HEK293 (cell line): ENCODE results near the gene ALOX12B.

Source experiments
- CTCF ChIA-PET: fragments of 350-600 bp; formaldehyde crosslinking; extraction: SDS; loops from one replicate; lab custom pipeline; 2021; ENCODE audit warnings: antibody characterized with exemption; lab: Yijun Ruan, JAX
- POLR2A ChIA-PET: fragments of 300-600 bp; formaldehyde crosslinking; extraction: SDS; loops from one replicate; lab custom pipeline; 2020; ENCODE audit warnings: antibody characterized with exemption, inconsistent platforms; lab: Yijun Ruan, JAX
- H3K27ac ChIP-seq: fragments of 200-500 bp; sonication (Bioruptor generic); 2 replicates; pipeline ENCODE4 v1.5.1; 2014; ENCODE audit warnings: low read depth, low read length, control low read depth, inconsistent platforms; ENCODE audit errors: extremely low read depth
- H3K36me3 ChIP-seq, 2 experiments: fragments of 200-500 bp in 1 of 2; sonication (Bioruptor generic) in 1 of 2; 1 replicate in 1 of 2; 2 replicates in 1 of 2; pipeline ENCODE4 v1.5.1; 2014 to 2017; ENCODE audit warnings: inconsistent platforms in 2 of 2, low read length in 2 of 2; ENCODE audit not compliant: control insufficient read depth in 2 of 2, insufficient read depth in 1 of 2
- H3K4me1 ChIP-seq: fragments of 200-500 bp; sonication (Bioruptor generic); 2 replicates; pipeline ENCODE4 v1.5.1; 2014; ENCODE audit warnings: mild to moderate bottlenecking, low read length, inconsistent platforms; ENCODE audit not compliant: control insufficient read depth, insufficient read depth
- H3K4me3 ChIP-seq: 2 replicates; pipeline ENCODE4 v1.5.1; 2011; ENCODE audit warnings: low read depth, mild to moderate bottlenecking, control low read depth, low read length, moderate library complexity
- H3K9me3 ChIP-seq: fragments of 200-500 bp; sonication (Bioruptor generic); 2 replicates; pipeline ENCODE4 v1.5.1; 2014; ENCODE audit warnings: low read depth, low read length, inconsistent platforms; ENCODE audit not compliant: control insufficient read depth, insufficient read depth
- BCL11A ChIP-seq: fragments of 450-650 bp; formaldehyde crosslinking; IDR thresholded peaks from 2 replicates; pipeline ENCODE4 v1.5.1; 2016; ENCODE audit warnings: low read depth, missing biosample characterization, missing genetic modification characterization
- GFI1B ChIP-seq: fragments of 450-650 bp; formaldehyde crosslinking; IDR thresholded peaks from 2 replicates; pipeline ENCODE4 v1.5.1; 2016; ENCODE audit warnings: missing biosample characterization, missing genetic modification characterization
- GLIS2 ChIP-seq: fragments of 450-650 bp; formaldehyde crosslinking; IDR thresholded peaks from 2 replicates; pipeline ENCODE4 v1.5.1; 2016; ENCODE audit warnings: missing biosample characterization, missing genetic modification characterization
- KLF10 ChIP-seq: fragments of 450-650 bp; IDR thresholded peaks from 2 replicates; pipeline ENCODE4 v1.5.1; 2018; ENCODE audit warnings: missing biosample characterization, mild to moderate bottlenecking, missing genetic modification characterization
- MEIS1 ChIP-seq: sonication (generic); formaldehyde crosslinking; IDR thresholded peaks from 2 replicates; pipeline ENCODE4 v1.8.1; 2022; ENCODE audit warnings: missing genetic modification reagents, mild to moderate bottlenecking, borderline replicate concordance
- MYNN ChIP-seq: fragments of 450-650 bp; formaldehyde crosslinking; IDR thresholded peaks from 2 replicates; pipeline ENCODE4 v1.5.1; 2016; ENCODE audit warnings: missing biosample characterization, missing genetic modification characterization, borderline replicate concordance
- RBAK ChIP-seq: fragments of 450-650 bp; formaldehyde crosslinking; IDR thresholded peaks from 2 replicates; pipeline ENCODE4 v1.5.1; 2016; ENCODE audit warnings: missing biosample characterization, missing genetic modification characterization
- YY2 ChIP-seq: fragments of 450-650 bp; formaldehyde crosslinking; IDR thresholded peaks from 2 replicates; pipeline ENCODE4 v1.5.1; 2016; ENCODE audit warnings: missing biosample characterization, missing genetic modification characterization
- ZEB2 ChIP-seq: fragments of 450-650 bp; formaldehyde crosslinking; IDR thresholded peaks from 2 replicates; pipeline ENCODE4 v1.5.1; 2016; ENCODE audit warnings: missing biosample characterization, missing genetic modification characterization
- ZNF174 ChIP-seq: fragments of 450-650 bp; formaldehyde crosslinking; IDR thresholded peaks from 2 replicates; pipeline ENCODE4 v1.5.0; 2017; ENCODE audit warnings: missing biosample characterization, mild to moderate bottlenecking, missing genetic modification characterization
- ZNF292 ChIP-seq: fragments of 450-650 bp; formaldehyde crosslinking; IDR thresholded peaks from 2 replicates; pipeline ENCODE4 v1.5.1; 2016; ENCODE audit warnings: low read depth, missing biosample characterization, missing genetic modification characterization, borderline replicate concordance
- ZNF335 ChIP-seq: fragments of 450-650 bp; formaldehyde crosslinking; conservative IDR thresholded peaks from 2 replicates; pipeline ENCODE4 v1.5.1; 2016; ENCODE audit warnings: missing biosample characterization, missing genetic modification characterization
- ZNF48 ChIP-seq: fragments of 450-650 bp; formaldehyde crosslinking; IDR thresholded peaks from 2 replicates; pipeline ENCODE4 v1.5.1; 2016; ENCODE audit warnings: missing biosample characterization, missing genetic modification characterization
- ZNF544 ChIP-seq: fragments of 450-650 bp; formaldehyde crosslinking; IDR thresholded peaks from 2 replicates; pipeline ENCODE4 v1.5.0; 2017; ENCODE audit warnings: missing biosample characterization, missing genetic modification characterization
- ZNF560 ChIP-seq: fragments of 450-650 bp; formaldehyde crosslinking; IDR thresholded peaks from 2 replicates; pipeline ENCODE4 v1.5.1; 2017; ENCODE audit warnings: missing biosample characterization, missing genetic modification characterization, borderline replicate concordance
- ZNF624 ChIP-seq: fragments of 450-650 bp; formaldehyde crosslinking; IDR thresholded peaks from 2 replicates; pipeline ENCODE4 v1.5.1; 2017; ENCODE audit warnings: missing biosample characterization, missing genetic modification characterization
- ZNF626 ChIP-seq: fragments of 450-650 bp; sonication (Bioruptor Pico); formaldehyde crosslinking; IDR thresholded peaks from 2 replicates; pipeline ENCODE4 v1.5.1; 2018; ENCODE audit warnings: missing biosample characterization, missing genetic modification characterization, inconsistent platforms
- ZNF707 ChIP-seq: fragments of 450-650 bp; formaldehyde crosslinking; IDR thresholded peaks from 2 replicates; pipeline ENCODE4 v1.5.1; 2016; ENCODE audit warnings: missing biosample characterization, missing genetic modification characterization
- ZNF768 ChIP-seq: fragments of 450-650 bp; formaldehyde crosslinking; IDR thresholded peaks from 2 replicates; pipeline ENCODE4 v1.5.1; 2018; ENCODE audit warnings: missing biosample characterization, mild to moderate bottlenecking, missing genetic modification characterization
- TF ChIP-seq, protein P1 (sequence below): fragments of 450-650 bp; formaldehyde crosslinking; IDR thresholded peaks from 2 replicates; pipeline ENCODE4 v1.5.1; 2017; ENCODE audit warnings: missing biosample characterization, mild to moderate bottlenecking, missing genetic modification characterization, moderate library complexity
- TF ChIP-seq, protein P2 (sequence below): fragments of 450-650 bp; formaldehyde crosslinking; IDR thresholded peaks from 2 replicates; pipeline ENCODE4 v1.5.1; 2017; ENCODE audit warnings: missing biosample characterization, missing genetic modification characterization

The ALOX12B gene

DNA sequence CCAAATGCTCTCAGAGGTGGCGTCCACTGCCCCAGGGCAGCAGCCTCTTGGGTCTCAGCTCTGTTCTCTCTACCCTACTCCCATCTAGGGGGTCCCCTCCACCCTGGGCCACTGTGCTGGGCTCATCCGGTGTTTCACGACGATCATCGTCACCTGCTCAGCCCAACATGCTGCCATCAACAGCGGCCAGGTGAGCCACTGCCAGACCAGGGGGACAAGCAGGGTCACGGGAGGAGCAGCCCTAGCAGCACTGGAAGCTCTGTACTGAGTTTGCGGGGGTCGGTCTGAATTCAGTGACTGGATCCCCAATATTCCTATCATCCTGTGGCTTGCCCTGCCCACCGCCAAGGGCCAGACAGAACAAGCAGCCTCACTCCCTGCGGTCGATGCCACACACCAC, 16.0 kb downstream of the ALOX12B start:
- H3K27ac ChIP-seq: no peak overlapping the region
- H3K36me3 ChIP-seq: no peaks in the 10 kb centered on the region
- H3K4me1 ChIP-seq: no peaks in the 10 kb centered on the region
- no peak overlapping the region for H3K4me3 ChIP-seq
- no peaks in the 10 kb centered on the region for H3K9me3 ChIP-seq
- POLR2A ChIA-PET: no interaction called here
- CTCF ChIA-PET: interaction anchor here (0.6 to 27.3 kb wide), 7 partner anchors 8 to 1318 kb away, joined by 3 to 561 read pairs (median 54); partner anchors contain the start of genes ALOX12B and ALOXE3
- TF ChIP-seq ZNF544 (tag by site-specific recombination) (no peak), GFI1B (tag by site-specific recombination) (no peak), ZNF768 (tag by site-specific recombination) (no peak), KLF10 (no peak), ZNF292 (tag by site-specific recombination) (no peak), MYNN (no peak), YY2 (tag by site-specific recombination) (no peak), ZEB2 (no peak), RBAK (tag by site-specific recombination) (no peak)

DNA sequence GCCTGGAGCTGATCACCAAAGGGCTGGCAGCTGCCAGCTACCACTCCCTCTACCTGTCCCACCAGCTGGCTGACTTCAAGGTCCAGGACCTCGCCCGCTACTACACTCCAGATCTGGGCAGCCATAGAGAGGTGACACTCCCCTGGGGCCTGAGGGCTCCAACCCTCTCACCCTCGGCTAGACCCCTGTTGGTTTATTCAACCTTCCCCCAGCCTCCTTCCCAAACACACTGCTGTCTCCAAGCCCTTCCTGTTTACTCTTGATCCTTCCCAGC, 18.0 kb downstream of the ALOX12B start:
- TF ChIP-seq ZNF174 (tag by site-specific recombination) (no peak), ZNF624 (tag by site-specific recombination) (no peak), ZNF335 (tag by site-specific recombination) (no peak), GLIS2 (tag by site-specific recombination) (no peak), ZNF707 (no peak), ZNF560 (tag by site-specific recombination) (no peak), BCL11A (tag by site-specific recombination) (no peak), ZNF626 (tag by site-specific recombination) (no peak), MEIS1 (CRISPR knock-in tag) (no peak), ZNF48 (tag by site-specific recombination) (no peak)
- TF ChIP-seq, protein P1, sequence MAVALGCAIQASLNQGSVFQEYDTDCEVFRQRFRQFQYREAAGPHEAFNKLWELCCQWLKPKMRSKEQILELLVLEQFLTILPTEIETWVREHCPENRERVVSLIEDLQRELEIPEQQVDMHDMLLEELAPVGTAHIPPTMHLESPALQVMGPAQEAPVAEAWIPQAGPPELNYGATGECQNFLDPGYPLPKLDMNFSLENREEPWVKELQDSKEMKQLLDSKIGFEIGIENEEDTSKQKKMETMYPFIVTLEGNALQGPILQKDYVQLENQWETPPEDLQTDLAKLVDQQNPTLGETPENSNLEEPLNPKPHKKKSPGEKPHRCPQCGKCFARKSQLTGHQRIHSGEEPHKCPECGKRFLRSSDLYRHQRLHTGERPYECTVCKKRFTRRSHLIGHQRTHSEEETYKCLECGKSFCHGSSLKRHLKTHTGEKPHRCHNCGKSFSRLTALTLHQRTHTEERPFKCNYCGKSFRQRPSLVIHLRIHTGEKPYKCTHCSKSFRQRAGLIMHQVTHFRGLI (tag by site-specific recombination): no peak
- TF ChIP-seq, protein P2, sequence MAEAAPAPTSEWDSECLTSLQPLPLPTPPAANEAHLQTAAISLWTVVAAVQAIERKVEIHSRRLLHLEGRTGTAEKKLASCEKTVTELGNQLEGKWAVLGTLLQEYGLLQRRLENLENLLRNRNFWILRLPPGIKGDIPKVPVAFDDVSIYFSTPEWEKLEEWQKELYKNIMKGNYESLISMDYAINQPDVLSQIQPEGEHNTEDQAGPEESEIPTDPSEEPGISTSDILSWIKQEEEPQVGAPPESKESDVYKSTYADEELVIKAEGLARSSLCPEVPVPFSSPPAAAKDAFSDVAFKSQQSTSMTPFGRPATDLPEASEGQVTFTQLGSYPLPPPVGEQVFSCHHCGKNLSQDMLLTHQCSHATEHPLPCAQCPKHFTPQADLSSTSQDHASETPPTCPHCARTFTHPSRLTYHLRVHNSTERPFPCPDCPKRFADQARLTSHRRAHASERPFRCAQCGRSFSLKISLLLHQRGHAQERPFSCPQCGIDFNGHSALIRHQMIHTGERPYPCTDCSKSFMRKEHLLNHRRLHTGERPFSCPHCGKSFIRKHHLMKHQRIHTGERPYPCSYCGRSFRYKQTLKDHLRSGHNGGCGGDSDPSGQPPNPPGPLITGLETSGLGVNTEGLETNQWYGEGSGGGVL (tag by site-specific recombination): no peak
- H3K4me3 ChIP-seq: no peak overlapping the region
- no peaks in the 10 kb centered on the region for H3K36me3 ChIP-seq
- no peaks in the 10 kb centered on the region for H3K9me3 ChIP-seq
- H3K27ac ChIP-seq: no peak overlapping the region
- ChIA-PET CTCF (interaction anchor here (0.5 to 27.3 kb wide), 9 partner anchors 10 to 364 kb away, joined by 3 to 561 read pairs (median 4); partner anchors contain the start of gene ALOX12B), POLR2A (interaction anchor here (0.5 to 0.9 kb wide), 3 partner anchors 19 to 456 kb away, joined by 4 to 7 read pairs (median 5); no protein-coding TSS in a partner anchor)
- H3K4me1 ChIP-seq: no peaks in the 10 kb centered on the region
